Measurements from ENCODE around the gene OSBPL8.

DNA sequence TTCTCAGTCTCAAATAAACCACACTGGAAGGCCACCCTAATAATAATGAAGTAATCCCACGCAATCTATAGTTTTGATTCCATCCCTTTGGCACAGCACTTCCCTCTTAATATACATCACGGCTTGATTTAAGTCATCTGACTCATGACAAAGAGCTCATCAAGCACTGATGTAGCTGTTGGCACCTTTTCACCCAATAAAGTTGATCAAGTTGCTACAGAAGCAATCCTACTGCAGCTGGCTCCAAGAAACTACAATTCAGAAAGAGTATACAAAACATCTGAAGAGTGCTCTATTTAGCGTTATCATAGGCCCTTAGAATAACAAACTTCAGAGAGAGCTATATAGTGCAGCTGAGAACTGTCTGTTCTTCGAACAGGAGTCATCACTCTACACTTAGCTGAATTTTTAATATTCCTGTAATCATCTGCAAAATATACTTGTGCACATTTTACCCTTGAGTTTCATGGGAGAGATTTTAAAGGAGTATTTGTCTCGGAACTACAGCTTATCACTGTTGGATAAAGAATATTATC lies 94.9 kb downstream of the OSBPL8 start:
- TF ChIP-seq, protein P1, sequence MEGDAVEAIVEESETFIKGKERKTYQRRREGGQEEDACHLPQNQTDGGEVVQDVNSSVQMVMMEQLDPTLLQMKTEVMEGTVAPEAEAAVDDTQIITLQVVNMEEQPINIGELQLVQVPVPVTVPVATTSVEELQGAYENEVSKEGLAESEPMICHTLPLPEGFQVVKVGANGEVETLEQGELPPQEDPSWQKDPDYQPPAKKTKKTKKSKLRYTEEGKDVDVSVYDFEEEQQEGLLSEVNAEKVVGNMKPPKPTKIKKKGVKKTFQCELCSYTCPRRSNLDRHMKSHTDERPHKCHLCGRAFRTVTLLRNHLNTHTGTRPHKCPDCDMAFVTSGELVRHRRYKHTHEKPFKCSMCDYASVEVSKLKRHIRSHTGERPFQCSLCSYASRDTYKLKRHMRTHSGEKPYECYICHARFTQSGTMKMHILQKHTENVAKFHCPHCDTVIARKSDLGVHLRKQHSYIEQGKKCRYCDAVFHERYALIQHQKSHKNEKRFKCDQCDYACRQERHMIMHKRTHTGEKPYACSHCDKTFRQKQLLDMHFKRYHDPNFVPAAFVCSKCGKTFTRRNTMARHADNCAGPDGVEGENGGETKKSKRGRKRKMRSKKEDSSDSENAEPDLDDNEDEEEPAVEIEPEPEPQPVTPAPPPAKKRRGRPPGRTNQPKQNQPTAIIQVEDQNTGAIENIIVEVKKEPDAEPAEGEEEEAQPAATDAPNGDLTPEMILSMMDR (IDR thresholded peaks at IDR 0.05; ENCODE audit: low read depth, low read length, missing input control): no peak
- TF ChIP-seq GABPA (IDR thresholded peaks at IDR 0.05 in 1 of 2, conservative IDR thresholded peaks at IDR 0.05 in 1 of 2) (no peak), JUND (IDR thresholded peaks at IDR 0.05) (no peak), YY1 (IDR thresholded peaks at IDR 0.05) (no peak), SP1 (IDR thresholded peaks at IDR 0.05) (no peak)
- TF ChIP-seq, protein P2, sequence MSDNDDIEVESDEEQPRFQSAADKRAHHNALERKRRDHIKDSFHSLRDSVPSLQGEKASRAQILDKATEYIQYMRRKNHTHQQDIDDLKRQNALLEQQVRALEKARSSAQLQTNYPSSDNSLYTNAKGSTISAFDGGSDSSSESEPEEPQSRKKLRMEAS (IDR thresholded peaks at IDR 0.05): no peak

Data from liver (tissue), 3 donors.